ENCODE data around the gene HECTD3. TPM values are rescaled to one million over a fixed set of nuclear protein-coding genes. Genes with fewer than 3 reads are reported as not detected.
A peak's percentile ranks its signal among the peaks of the same experiment; 100 is the strongest.

Gene HECTD3
- total RNA-seq, 4 donors from 2014 or later, result 70.5 to 321 (median 133) TPM

DNA sequence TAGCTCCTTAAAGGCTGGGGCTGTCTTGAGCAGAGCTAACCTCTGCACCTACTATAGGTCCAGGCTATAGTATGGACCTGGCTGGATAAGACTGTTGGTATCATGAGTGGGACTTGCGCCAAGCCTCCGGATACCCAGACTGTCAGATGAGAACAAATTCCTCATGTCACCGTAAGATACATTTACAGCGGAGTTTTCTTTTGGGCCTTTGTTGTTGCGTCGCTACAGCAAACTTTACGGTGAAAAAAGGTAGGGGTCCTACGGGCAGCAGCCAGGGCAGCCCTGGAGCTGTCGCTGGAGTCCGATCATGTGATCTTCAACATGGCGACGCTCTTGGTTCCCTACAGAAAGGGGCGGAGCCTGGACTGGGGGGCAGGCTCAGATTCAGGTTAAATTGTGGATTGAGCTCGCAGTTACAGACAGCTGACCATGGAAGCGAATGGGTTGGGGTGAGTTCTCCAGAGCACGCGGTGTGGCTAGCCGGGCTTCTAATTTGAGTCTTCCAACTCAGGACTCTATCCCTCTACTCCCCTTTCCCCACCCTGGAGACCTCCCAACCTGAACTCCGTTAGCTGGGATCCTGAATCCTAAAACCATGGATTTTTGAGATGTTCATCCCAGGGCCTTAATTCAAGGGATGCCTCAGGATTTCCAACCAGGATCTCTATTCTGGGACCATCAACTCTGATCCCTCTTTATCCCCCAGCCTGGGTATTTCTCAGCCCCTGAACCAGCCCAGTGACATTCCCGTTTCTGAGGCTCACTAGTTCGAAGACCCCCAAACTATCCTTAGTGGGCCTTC lies 914 bp upstream of the HECTD3 start, which contains the start of gene UROD:
Gene UROD (plus strand): TSS at position 418 of the 802 bp plus-strand sequence. CDS start 12 bp downstream, at position 430.
- H3K4me1 ChIP-seq, result peaks cover 18 to 39% (median 34%) of the 10 kb centered on the region in 4 donors
- H3K9me3 ChIP-seq, result no peaks in the 10 kb centered on the region
- H3K36me3 ChIP-seq, result peaks cover 0 to 20% (median 9%) of the 10 kb centered on the region in 4 donors
- peak within 1 kb of the TSS; percentile 88 to 93 (median 91) for H3K27ac ChIP-seq
- in situ Hi-C loops (cut with MboI; ENCODE audit: low pct_ligation_motif_present in 1 of 4, low pct_unique_long_range_greater_than_20kb in 1 of 4, low sequenced_read_pairs in 3 of 4) (loop anchor here (10.0 to 25.0 kb wide), 7 partner anchors 175 to 483 kb away; partner anchors contain the start of genes TESK2 (in 3 of the 4), BEST4 (in 1 of the 4), PTCH2 (in 1 of the 4) and RPS8 (in 1 of the 4)), intact Hi-C loops (cut with DNase I; ENCODE audit: low total_unique reads) (no loop called here)
- peak; percentile 93 for DNase-seq
- no peak for TF ChIP-seq EP300 (IDR thresholded peaks at IDR 0.05; ENCODE audit: low read depth)
- TF ChIP-seq POLR2A (IDR thresholded peaks at IDR 0.05), result peak; percentile 62
- TF ChIP-seq POLR2AphosphoS5 (IDR thresholded peaks at IDR 0.05), result peak; percentile 58 to 78 (median 72)
- TF ChIP-seq, protein P1, sequence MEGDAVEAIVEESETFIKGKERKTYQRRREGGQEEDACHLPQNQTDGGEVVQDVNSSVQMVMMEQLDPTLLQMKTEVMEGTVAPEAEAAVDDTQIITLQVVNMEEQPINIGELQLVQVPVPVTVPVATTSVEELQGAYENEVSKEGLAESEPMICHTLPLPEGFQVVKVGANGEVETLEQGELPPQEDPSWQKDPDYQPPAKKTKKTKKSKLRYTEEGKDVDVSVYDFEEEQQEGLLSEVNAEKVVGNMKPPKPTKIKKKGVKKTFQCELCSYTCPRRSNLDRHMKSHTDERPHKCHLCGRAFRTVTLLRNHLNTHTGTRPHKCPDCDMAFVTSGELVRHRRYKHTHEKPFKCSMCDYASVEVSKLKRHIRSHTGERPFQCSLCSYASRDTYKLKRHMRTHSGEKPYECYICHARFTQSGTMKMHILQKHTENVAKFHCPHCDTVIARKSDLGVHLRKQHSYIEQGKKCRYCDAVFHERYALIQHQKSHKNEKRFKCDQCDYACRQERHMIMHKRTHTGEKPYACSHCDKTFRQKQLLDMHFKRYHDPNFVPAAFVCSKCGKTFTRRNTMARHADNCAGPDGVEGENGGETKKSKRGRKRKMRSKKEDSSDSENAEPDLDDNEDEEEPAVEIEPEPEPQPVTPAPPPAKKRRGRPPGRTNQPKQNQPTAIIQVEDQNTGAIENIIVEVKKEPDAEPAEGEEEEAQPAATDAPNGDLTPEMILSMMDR (IDR thresholded peaks at IDR 0.05), result no peak
- H3K27me3 ChIP-seq, result no peaks in the 10 kb centered on the region
- 1% methylated on average over 21 of the region's 21 CpGs; no CpG with 5 or more reads in 1 of the 2 donors for WGBS, 2 donors (ENCODE audit: low coverage in 1 of 2)
- peak within 1 kb of the TSS; percentile 79 to 94 (median 86) for H3K4me3 ChIP-seq

DNA sequence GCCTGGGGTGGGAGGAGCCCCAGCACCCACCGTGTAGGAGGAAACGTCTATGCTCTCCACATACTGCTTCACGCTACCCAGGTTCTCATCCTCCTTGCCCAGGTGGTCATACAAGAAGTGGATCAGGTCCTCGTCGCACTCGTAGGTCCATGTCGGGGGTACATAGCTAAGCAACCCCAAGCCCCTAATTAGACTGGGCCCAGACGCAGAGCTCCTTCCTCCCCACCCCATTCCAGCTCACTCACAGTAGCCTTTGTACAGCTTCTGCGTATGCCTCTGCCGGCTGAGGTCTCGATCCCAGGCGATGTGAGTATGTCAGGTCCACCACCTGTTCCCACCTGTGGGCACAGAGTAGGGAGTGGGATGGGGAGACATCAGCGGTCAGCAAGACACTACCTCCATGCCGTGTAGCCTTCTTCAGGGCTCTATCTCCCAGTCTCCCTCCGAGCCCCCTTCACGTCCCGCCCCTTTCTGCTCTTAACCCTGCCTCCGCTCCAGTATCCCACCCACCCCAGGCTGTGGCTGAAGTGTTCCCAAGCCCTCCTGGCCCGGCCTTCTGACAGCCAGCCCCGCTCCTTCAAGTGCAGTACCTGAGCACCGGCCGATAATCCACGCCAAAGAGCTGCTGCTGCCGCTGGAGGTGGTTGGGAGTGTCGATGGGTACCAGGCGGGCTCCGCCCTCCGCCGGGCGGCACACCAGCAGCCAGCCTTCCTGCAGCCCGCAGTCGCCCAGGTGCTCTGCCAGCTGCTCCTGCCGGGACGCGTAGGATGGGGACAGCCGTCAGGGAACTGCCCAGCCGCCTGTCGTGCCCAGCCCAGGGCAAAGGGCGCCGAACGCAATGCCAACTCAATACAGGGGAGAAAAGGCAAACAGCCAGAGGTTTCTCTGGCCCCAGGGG lies 919 bp downstream of the HECTD3 start:
- peak; percentile 82 for DNase-seq

DNA sequence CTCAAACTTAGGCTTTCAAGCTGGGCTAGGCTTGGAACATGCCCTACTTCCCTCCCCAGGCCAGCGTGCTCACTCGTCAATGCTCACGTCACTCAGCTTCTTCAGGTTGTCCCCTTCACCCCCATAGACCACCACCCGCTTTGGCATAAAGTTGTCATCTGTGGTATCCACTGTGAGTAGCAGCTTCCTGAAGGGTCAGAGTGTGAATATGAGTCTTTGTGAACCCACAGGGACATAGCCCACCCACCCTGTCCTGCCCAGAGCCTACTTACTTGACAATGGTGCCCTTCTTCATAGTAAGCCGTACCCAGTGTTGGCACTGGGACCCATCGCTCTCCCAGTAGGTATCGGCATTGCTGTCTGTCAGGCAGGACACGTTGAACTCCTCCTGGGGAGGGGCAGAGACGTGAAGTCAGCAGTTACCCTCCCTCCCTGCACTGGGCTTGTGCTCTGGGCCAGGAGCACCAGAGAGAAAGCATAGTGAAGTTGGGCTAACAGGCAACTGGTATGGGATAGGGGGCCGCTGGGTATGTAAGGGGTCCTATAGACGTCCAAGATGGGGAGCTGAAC lies 1.7 kb downstream of the HECTD3 start:
- WGBS, 2 donors (ENCODE audit: low coverage in 1 of 2), result 92 to 100% methylated on average over 2 to 11 of the region's 11 CpGs
- Histone ChIP-seq H3K27me3 (no peaks in the 10 kb centered on the region), H3K4me3 (peak overlapping the region in 1 of 4 donors; percentile 88), H3K4me1 (peaks cover 18 to 36% (median 32%) of the 10 kb centered on the region in 4 donors), H3K36me3 (peaks cover 0 to 43% (median 21%) of the 10 kb centered on the region in 4 donors), H3K27ac (no peak overlapping the region), H3K9me3 (no peaks in the 10 kb centered on the region)
- DNase-seq, result no peak
- TF ChIP-seq EP300 (IDR thresholded peaks at IDR 0.05; ENCODE audit: low read depth), result no peak
- TF ChIP-seq, protein P1 (IDR thresholded peaks at IDR 0.05), result no peak
- TF ChIP-seq POLR2AphosphoS5 (IDR thresholded peaks at IDR 0.05), result no peak
- no peak for TF ChIP-seq POLR2A (IDR thresholded peaks at IDR 0.05)
- intact Hi-C loops (cut with DNase I; ENCODE audit: low total_unique reads), result no loop called here
- in situ Hi-C loops (cut with MboI; ENCODE audit: low pct_ligation_motif_present in 1 of 4, low pct_unique_long_range_greater_than_20kb in 1 of 4, low sequenced_read_pairs in 3 of 4), result loop anchor here in 2 of 4 donors (25.0 kb wide), 2 partner anchors 172 to 222 kb away; partner anchors contain the start of genes BEST4 (in 1 of the 2), PTCH2 (in 1 of the 2) and RPS8 (in 1 of the 2)

More for the DNA sequence above, 919 bp downstream of the HECTD3 start:
- H3K27me3 ChIP-seq, result no peaks in the 10 kb centered on the region
- in situ Hi-C loops (cut with MboI; ENCODE audit: low pct_ligation_motif_present in 1 of 4, low pct_unique_long_range_greater_than_20kb in 1 of 4, low sequenced_read_pairs in 3 of 4), result loop anchor here (10.0 to 25.0 kb wide), 7 partner anchors 173 to 485 kb away; partner anchors contain the start of genes TESK2 (in 3 of the 4), BEST4 (in 1 of the 4), PTCH2 (in 1 of the 4) and RPS8 (in 1 of the 4)
- H3K4me1 ChIP-seq, result peaks cover 18 to 39% (median 34%) of the 10 kb centered on the region in 4 donors
- no peaks in the 10 kb centered on the region for H3K9me3 ChIP-seq
- 31% methylated on average over 26 of the region's 41 CpGs; no CpG with 5 or more reads in 1 of the 2 donors for WGBS, 2 donors (ENCODE audit: low coverage in 1 of 2)
- peak overlapping the region; percentile 79 to 94 (median 86) for H3K4me3 ChIP-seq
- H3K36me3 ChIP-seq, result peaks cover 0 to 37% (median 17%) of the 10 kb centered on the region in 4 donors
- peak overlapping the region; percentile 88 to 93 (median 91) for H3K27ac ChIP-seq
- intact Hi-C loops (cut with DNase I; ENCODE audit: low total_unique reads), result no loop called here
- TF ChIP-seq, protein P1 (IDR thresholded peaks at IDR 0.05), result no peak
- TF ChIP-seq EP300 (IDR thresholded peaks at IDR 0.05; ENCODE audit: low read depth), result no peak
- peak; percentile 11 to 64 (median 55) for TF ChIP-seq POLR2AphosphoS5 (IDR thresholded peaks at IDR 0.05)
- no peak for TF ChIP-seq POLR2A (IDR thresholded peaks at IDR 0.05)
